GM18867 (cell line): ENCODE results near the gene PAN3.

ENCODE experiments used
- ATAC-seq: cut with Tn5 transposase; IDR thresholded peaks from one replicate; pipeline ENCODE4 v1.9.1; 2021; ENCODE audit warnings: mild to moderate bottlenecking, moderate library complexity; ENCODE audit not compliant: unreplicated experiment

The PAN3 gene

DNA sequence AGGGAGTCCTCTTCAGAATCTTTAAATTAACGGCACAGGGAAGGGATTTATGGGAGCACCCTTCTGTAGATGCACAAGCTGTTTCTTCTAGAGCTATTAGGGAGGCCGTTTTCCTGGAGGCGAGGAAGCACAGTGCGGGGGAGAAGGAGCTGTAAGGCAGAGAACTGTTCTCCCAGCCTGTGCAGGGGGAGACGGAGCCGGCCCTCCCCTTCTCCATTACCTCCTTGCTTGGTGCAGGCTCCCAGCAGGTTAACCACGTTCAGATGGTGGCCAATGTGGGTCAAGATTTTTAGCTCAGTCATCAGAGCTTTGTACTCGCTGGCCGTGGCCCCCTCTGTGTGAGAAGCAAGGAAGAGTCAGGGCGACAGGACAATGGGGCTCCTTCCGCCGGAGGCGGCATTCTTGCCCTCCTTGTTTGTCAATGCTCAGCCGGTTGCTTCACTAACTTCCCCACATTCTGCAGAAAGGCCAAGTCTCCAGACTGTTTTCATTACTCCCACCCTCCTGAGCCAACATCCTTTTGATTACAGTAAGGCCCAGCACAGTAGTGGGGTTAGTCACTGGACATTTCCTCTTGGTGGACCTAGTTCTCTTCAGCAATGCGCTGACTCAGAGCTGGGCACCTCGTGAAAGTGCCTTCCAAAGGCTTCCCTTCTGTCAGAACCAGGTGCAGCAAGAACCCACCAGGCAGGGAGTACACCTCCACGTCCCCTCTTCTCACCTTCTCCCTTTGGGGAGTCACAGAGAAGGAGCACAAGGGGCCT, 191.2 kb downstream of the PAN3 start:
- no peak for ATAC-seq

DNA sequence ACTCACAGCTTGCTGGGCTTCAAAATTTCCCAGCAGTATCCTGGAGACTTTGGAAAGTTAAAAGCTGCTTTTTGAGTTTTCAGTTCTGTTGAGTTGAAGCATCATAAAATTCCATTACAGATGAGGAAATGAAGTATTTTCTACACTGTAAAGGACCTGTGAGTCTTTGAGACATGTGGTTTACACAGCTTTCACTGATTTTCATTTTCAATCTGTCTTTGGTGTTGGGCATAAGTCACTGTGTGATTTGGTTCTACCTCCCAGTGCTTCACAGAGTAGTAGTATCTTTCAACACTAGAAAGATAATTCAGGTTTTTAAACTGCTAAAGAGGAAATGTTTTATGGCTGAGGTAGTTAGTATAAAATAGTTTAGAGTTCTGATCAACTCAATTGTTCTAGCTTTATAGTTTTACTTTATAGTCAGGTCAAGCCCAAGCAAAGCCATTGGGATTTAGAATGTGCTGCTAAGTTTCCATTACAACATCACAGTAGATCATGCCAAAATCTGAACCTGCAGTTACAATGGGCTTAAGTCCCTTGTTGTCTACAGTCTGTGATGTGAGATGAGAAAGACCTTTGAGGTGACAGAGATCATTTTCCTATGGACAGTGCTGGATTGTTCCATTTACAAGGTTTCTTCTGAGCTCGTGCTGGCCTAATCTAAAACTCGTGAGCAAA, 195.0 kb downstream of the PAN3 start:
- ATAC-seq = peak; percentile 76

DNA sequence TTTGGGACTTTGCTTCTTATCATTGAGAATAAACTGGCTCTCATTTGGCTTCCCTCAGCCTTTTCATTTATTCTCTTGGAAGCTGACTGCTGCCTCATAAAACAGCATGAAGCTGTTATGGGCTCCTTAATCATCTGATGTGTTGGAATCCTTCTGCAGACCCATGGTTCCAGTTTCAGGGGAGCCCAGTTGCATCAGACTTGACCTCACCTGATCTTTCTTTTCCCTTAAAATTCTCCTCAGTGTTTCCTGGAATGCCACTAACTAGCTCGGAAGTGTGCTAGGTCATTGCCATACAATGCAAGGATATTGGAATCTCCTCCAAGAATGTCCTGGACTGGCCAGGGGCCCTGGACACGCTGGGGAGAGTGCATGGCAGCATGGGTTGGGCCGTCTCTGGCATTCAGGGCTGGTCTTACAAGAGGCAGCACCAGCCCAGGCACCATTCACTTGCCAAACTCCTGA, 197.9 kb downstream of the PAN3 start:
- no peak for ATAC-seq

DNA sequence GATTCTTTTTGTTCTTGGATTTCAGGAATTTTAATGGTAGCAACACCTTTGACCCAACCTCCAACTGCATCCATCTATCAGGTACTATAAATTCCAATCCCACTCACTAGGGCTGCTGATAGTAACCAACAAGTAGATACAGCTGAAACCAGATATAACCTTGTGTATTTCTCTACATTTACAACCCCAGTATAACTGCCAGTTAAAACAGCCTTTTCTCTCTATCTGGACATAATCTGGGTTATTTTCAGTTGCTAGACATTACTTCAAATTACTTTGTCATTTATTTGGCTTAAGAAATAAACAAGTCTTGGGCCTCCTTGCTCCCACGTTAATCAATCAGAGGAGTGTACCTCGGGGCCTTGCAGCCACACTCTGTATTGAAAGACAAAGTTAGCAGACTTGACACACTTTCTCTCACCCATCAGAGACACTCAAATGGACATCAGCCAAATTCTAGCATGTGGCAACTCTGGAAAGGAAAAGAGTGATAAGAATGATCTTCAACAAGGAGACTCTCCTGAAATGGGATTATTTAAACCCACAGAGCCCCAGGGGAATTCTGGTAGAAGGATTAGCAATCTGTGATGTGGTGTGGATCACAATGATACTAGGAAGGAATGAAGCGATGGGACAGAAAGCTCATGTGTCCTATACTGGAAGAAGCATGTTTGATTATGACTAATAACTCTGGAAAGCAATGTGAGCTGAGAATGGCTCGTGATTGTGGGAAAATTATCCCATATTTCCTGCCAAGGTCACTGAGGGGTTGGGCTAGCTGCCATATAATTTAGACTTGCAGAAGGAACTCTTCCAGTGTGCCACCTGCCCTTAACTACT, 199.0 kb downstream of the PAN3 start:
- no peak for ATAC-seq

DNA sequence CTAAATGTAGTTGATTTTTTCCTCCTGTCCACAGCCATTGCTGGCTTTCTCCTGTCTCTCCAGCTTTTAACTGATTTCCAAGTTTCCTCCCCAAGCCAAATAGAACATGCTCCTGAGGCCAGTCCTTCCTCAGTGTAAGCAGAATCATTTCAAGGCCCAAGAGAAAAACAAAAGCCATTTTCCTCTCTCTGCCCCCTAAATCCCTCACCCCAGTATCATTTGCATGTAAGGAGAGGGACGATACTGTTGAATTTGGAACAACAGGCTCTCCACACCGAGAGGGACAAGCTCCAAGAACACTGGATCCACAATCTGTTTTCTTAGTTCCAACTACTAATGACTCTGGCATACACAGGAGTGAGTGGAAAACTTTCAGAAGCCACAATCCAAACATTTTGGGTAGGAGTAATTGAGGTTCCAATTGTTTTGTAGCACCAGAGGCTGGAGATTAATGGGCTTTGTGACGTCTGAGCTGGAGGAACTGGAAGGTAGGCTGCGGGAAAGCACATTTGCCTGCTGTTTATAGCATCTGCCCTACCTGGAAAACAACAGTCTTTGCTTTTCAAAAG, 199.7 kb downstream of the PAN3 start:
- ATAC-seq = no peak

DNA sequence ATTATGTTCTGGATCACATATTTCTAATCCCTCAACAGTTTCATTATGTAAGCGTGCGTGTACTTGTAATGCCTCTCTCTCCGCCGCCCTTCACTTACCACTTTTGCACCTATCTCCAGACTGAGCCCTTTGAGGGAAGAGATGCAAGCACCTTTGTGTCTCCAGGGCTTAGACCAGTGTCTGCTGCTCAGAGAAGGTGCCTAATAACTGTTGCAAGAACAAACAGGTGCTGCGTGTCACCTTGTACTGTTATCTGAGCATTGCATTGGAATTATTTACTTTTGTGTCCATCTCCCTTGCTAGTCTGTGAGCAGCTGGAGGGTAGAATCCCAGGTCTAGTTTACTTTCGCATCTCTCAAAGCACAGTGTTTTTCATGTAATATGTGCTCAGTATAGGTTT, 200.4 kb downstream of the PAN3 start:
- no peak for ATAC-seq

DNA sequence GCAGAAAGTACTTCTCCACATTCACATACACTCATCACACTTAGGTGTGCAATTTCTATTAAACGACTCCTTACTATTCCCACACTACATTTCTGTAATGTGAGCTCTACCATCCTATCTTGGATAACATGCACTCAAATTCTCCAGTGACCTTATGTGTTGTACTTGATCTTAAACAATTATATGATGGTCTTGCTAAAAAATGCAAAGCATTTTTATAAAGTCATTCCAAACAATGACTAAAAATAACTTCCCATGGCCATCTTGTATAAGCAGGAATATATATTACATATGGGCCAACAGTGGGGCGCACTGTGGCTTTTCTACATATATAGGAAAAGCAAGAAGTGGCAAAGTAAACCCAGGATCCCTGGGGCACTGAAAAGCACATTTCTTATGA, 201.1 kb downstream of the PAN3 start:
- ATAC-seq = no peak

DNA sequence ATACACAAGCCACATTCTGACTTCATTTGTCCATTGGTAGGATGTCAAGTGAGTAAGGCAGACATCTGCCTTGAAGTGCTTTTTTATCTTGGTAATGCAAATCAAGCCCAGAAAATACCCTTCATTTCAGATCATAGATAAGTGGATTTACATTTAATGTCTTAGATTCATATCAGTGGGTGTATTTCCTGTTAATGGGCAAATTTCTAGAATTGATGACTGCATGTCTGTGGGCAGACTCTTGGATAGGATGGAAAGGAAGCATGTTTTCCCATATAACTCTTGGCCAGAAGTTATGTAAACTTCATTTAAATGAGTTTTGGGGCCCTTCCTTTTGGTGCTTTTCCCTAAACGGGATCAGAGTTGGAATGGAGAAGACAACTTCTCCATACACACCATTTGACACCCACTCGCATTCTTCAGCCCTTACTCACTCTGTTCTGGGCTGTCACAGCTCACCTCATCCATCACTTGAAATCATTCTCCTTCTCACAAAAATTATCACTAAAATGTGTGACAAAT, 202.0 kb downstream of the PAN3 start:
- no peak for ATAC-seq

DNA sequence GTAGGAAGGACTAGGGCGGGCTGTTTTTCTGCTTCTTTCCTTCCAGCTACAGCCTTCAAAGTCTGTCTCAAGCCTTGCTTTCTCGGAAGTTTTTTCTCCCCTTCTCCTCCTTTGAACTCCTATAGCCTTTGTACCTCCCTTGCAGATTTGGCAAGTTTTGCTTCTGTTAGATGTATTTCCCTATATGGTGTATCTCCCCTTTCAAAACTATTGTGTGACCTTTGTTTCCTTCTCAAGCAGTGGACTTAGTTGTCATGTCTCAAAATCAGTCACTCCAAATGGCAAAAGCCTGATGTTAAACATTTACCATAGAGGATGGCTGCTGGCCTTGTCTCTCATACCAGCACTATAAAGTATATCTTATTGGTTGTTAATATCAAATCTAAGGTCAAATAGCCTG, 203.9 kb downstream of the PAN3 start:
- no peak for ATAC-seq

DNA sequence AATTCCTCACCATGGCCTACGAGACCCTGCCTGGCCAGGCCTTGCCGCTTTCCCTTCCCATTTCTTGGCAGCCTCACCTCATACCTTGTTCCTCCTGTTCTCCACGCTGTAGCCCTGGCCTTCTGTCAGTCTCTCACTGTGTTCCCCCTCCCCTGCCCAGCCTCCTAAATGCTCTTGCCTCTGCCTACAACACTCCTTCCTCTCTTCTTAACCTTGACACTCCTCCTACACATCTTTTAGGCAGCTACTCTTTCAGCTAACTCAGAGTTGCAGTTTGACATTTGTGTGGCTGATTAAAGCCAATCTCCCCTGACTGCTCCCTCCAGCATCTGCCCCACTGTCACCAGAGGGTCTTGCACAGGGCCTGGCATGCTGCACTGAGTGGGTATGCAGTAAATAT, 205.8 kb downstream of the PAN3 start:
- ATAC-seq = no peak
